Measurements from ENCODE around the gene THBD.

DNA sequence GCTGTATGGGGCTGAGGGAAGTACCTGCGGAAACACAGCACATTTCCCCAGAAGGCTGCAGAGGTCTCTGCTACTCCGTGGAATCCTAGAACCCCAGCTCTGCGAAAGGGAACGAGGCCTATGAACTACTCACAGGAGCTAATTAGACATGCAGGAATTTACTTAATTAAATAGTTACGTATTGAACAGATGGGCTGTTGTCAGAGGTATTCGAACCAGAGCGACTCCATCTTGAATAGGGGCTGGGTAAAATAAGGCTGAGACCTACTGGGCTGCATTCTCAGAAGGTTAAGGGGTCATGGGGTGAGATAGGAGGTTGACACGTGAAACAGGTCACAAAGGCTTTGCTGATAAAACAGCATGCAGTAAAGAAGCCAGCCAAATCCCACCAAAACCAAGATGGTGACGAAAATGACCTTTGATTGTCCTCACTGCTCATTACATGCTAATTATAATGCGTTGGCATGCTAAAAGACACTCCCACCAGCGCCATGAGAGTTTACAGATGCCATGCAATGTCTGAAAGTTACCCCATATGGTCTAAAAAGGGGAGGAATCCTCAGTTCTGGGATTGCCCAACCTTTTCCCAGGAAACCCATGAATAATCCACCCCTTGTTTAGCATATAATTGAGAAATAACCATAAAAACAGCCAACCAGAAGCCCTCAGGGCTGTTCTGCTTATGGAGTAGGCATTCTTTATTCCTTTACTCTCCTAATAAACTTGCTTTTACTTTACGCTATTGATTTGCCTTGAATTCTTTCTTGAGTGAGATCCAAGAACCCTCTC is 29.0 kb downstream of the THBD start:
- TF ChIP-seq SIN3A (IDR thresholded peaks at IDR 0.05; ENCODE audit: borderline replicate concordance, insufficient read depth, low read depth, low read length): no peak
- TF ChIP-seq, protein P1, sequence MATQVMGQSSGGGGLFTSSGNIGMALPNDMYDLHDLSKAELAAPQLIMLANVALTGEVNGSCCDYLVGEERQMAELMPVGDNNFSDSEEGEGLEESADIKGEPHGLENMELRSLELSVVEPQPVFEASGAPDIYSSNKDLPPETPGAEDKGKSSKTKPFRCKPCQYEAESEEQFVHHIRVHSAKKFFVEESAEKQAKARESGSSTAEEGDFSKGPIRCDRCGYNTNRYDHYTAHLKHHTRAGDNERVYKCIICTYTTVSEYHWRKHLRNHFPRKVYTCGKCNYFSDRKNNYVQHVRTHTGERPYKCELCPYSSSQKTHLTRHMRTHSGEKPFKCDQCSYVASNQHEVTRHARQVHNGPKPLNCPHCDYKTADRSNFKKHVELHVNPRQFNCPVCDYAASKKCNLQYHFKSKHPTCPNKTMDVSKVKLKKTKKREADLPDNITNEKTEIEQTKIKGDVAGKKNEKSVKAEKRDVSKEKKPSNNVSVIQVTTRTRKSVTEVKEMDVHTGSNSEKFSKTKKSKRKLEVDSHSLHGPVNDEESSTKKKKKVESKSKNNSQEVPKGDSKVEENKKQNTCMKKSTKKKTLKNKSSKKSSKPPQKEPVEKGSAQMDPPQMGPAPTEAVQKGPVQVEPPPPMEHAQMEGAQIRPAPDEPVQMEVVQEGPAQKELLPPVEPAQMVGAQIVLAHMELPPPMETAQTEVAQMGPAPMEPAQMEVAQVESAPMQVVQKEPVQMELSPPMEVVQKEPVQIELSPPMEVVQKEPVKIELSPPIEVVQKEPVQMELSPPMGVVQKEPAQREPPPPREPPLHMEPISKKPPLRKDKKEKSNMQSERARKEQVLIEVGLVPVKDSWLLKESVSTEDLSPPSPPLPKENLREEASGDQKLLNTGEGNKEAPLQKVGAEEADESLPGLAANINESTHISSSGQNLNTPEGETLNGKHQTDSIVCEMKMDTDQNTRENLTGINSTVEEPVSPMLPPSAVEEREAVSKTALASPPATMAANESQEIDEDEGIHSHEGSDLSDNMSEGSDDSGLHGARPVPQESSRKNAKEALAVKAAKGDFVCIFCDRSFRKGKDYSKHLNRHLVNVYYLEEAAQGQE (IDR thresholded peaks at IDR 0.05; ENCODE audit: insufficient read depth in 1 of 2, low read depth in 2 of 2, low read length in 1 of 2): no peak
- no peak for TF ChIP-seq CTCF (IDR thresholded peaks at IDR 0.05)
